Tibial artery (tissue), 4 donors: ENCODE data around the gene PARP1.

Source experiments
- DNase-seq, 2 donors: peaks; one replicate each; pipeline ENCODE4 v3.0.0-alpha.2; 2019
- H3K27ac ChIP-seq, 2 donors: fragments of 200-600 bp; sonication (generic) in 1 of 2; 1 replicate in 1 of 2; 2 replicates in 1 of 2; pipeline ENCODE4 v1.5.1; 2018 to 2019; ENCODE audit warnings: mild to moderate bottlenecking in 1 of 2
- H3K27me3 ChIP-seq, 2 donors: fragments of 200-600 bp; sonication (generic) in 1 of 2; one replicate each; pipeline versions ENCODE4 v1.5.1 to v1.6.0; 2016 to 2019
- H3K36me3 ChIP-seq, 3 donors: fragments of 200-600 bp; sonication (generic) in 2 of 3; one replicate each; pipeline ENCODE4 v1.5.1; 2016 to 2019; ENCODE audit warnings: mild to moderate bottlenecking in 2 of 3
- H3K4me1 ChIP-seq, 4 donors: fragments of 200-600 bp; sonication (generic) in 2 of 4; 1 replicate in 3 of 4; 2 replicates in 1 of 4; pipeline ENCODE4 v1.5.1; 2016 to 2019
- H3K4me3 ChIP-seq, 2 donors: fragments of 200-600 bp; sonication (generic) in 1 of 2; 1 replicate in 1 of 2; 2 replicates in 1 of 2; pipeline ENCODE4 v1.5.1; 2018 to 2019; ENCODE audit warnings: mild to moderate bottlenecking in 2 of 2
- H3K9me3 ChIP-seq, 3 donors: fragments of 200-600 bp; sonication (generic) in 1 of 3; one replicate each; pipeline ENCODE4 v1.5.1; 2016 to 2019
- CTCF ChIP-seq, 2 experiments: fragments of 200-600 bp in 1 of 2; fragments of 450-650 bp in 1 of 2; IDR thresholded peaks; one replicate each; pipeline ENCODE4 v1.5.1; 2017 to 2019; ENCODE audit warnings: antibody characterized with exemption in 2 of 2, mild to moderate bottlenecking in 1 of 2, moderate library complexity in 1 of 2
- intact Hi-C: fragments of 100-400 bp; cut with DNase I; formaldehyde crosslinking; loops from one replicate; pipeline ENCODE4 v1.15.0; 2023; ENCODE audit warnings: low total_unique reads

The PARP1 gene

GRCh38 chr1:226381226-226381998 lies 26.5 kb downstream of the PARP1 start:
- TF ChIP-seq CTCF (IDR thresholded peaks at IDR 0.05): no peak
- H3K27ac ChIP-seq: no peak overlapping the region

DNA sequence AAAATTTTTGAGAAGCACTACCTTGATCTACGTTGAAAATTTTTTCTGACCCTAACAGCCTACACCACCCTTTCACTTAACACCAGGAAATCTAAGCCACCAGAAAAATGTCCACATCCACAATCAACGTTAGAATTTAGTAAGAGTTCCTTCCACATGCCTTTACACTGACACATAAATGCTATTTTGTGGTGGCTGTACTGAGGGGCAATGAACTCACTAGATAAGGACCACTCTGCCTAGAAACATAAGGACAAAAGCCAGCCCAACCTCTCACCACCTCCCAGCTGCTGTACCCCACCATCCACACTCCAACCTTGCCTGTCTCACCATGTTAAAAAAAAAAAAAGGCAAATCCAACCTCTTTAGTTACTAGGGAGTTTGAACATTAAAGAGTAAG lies 29.8 kb downstream of the PARP1 start:
- H3K36me3 ChIP-seq: peaks cover 99 to 100% (median 100%) of the 10 kb centered on the region in 3 donors
- no peak for TF ChIP-seq CTCF (IDR thresholded peaks at IDR 0.05)
- no peak for DNase-seq
- H3K9me3 ChIP-seq: no peaks in the 10 kb centered on the region
- no peak overlapping the region for H3K4me3 ChIP-seq
- intact Hi-C loops: no loop called here
- no peaks in the 10 kb centered on the region for H3K4me1 ChIP-seq
- no peak overlapping the region for H3K27ac ChIP-seq
- H3K27me3 ChIP-seq: no peaks in the 10 kb centered on the region

More at GRCh38 chr1:226381226-226381998, 26.5 kb downstream of the PARP1 start:
- H3K36me3 ChIP-seq: peaks cover 100% of the 10 kb centered on the region in 3 donors
- no peaks in the 10 kb centered on the region for H3K4me1 ChIP-seq
- H3K9me3 ChIP-seq: no peaks in the 10 kb centered on the region
- H3K27me3 ChIP-seq: no peaks in the 10 kb centered on the region
- no peak overlapping the region for H3K4me3 ChIP-seq
- intact Hi-C loops: no loop called here
- peak in 1 of 2 donors; percentile 50 for DNase-seq

- H3K36me3 ChIP-seq: peaks cover 94 to 100% (median 99%) of the 10 kb centered on the region in 3 donors
- H3K27me3 ChIP-seq: no peaks in the 10 kb centered on the region
- no peak for TF ChIP-seq CTCF (IDR thresholded peaks at IDR 0.05)
- no peaks in the 10 kb centered on the region for H3K9me3 ChIP-seq
- intact Hi-C loops: no loop called here
- H3K4me1 ChIP-seq: no peaks in the 10 kb centered on the region
- H3K4me3 ChIP-seq: no peak overlapping the region
- no peak for DNase-seq
- H3K27ac ChIP-seq: no peak overlapping the region
Observed at GRCh38 chr1:226376300-226376699, 31.6 kb downstream of the PARP1 start.

DNA sequence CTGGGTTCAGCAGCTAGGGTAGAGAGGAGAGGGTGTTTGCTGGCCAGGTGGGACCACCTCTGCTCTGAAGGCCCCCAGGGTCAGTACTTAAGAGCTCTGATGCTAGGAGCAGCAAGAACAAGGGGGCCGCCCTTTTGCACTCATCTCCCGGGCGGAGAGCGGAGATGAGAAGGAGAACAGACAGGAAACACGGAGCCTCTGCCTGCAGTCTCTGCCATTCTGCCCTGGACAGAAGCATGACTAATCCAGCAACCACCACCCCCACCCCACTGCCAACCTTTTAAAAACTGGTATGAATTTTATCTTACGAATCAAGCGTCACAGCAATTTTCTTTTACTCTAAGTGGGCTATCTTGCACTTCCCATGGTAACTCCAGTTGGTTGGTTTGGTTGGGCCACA lies 34.5 kb downstream of the PARP1 start:
- H3K9me3 ChIP-seq: no peaks in the 10 kb centered on the region
- DNase-seq: no peak
- H3K4me3 ChIP-seq: no peak overlapping the region
- intact Hi-C loops: no loop called here
- no peaks in the 10 kb centered on the region for H3K27me3 ChIP-seq
- H3K27ac ChIP-seq: no peak overlapping the region
- H3K4me1 ChIP-seq: no peaks in the 10 kb centered on the region
- TF ChIP-seq CTCF (IDR thresholded peaks at IDR 0.05): no peak
- H3K36me3 ChIP-seq: peaks cover 88 to 100% (median 97%) of the 10 kb centered on the region in 3 donors

- H3K36me3 ChIP-seq: peaks cover 88 to 100% (median 97%) of the 10 kb centered on the region in 3 donors
- H3K4me3 ChIP-seq: no peak overlapping the region
- H3K4me1 ChIP-seq: no peaks in the 10 kb centered on the region
- H3K9me3 ChIP-seq: no peaks in the 10 kb centered on the region
- no peak overlapping the region for H3K27ac ChIP-seq
- no peak for DNase-seq
- no peaks in the 10 kb centered on the region for H3K27me3 ChIP-seq
- intact Hi-C loops: no loop called here
- no peak for TF ChIP-seq CTCF (IDR thresholded peaks at IDR 0.05)
Observed at GRCh38 chr1:226372885-226373284, 35.0 kb downstream of the PARP1 start.
